SK-N-MC (cell line): ENCODE data around the gene TLK2.

ENCODE experiments used
- DNase-seq: peaks from one replicate; pipeline ENCODE4 v3.0.0-alpha.2; 2011; ENCODE audit warnings: low read depth, low spot score
- H3K27ac ChIP-seq: fragments of 200-600 bp; sonication (generic); 2 replicates; pipeline ENCODE4 v1.5.1; 2016; ENCODE audit warnings: mixed run types
- H3K36me3 ChIP-seq: fragments of 200-600 bp; sonication (generic); 2 replicates; pipeline ENCODE4 v1.6.1; 2017; ENCODE audit warnings: antibody characterized with exemption, low read length, mixed read lengths; ENCODE audit not compliant: insufficient read depth
- H3K4me3 ChIP-seq: fragments of 200-600 bp; sonication (generic); 2 replicates; pipeline ENCODE4 v1.5.1; 2016
- H3K9ac ChIP-seq: fragments of 200-600 bp; sonication (generic); 2 replicates; pipeline ENCODE4 v1.8.0; 2017; ENCODE audit warnings: mixed run types, mixed read lengths; ENCODE audit not compliant: insufficient read length
- H3K9me3 ChIP-seq: fragments of 200-600 bp; sonication (generic); 2 replicates; pipeline ENCODE4 v1.6.1; 2017; ENCODE audit warnings: low read depth, mild to moderate bottlenecking, antibody characterized with exemption, low read length, moderate library complexity, mixed read lengths
- EZH2 ChIP-seq: fragments of 200-600 bp; sonication (generic); IDR thresholded peaks from one replicate; pipeline ENCODE4 v1.6.1; 2017; ENCODE audit warnings: antibody characterized with exemption
- FOXP2 ChIP-seq: optimal IDR thresholded peaks from 2 replicates; pipeline ENCODE3; 2011; ENCODE audit warnings: mild to moderate bottlenecking, moderate library complexity; ENCODE audit not compliant: insufficient read depth; ENCODE audit errors: extremely low read length, control extremely low read depth
- POLR2AphosphoS5 ChIP-seq: IDR thresholded peaks from 2 replicates; pipeline ENCODE4 v1.6.1; 2012; ENCODE audit warnings: mild to moderate bottlenecking, low read depth, low read length, borderline replicate concordance

TLK2 gene

GRCh38 chr17:62658136-62658920 is 179.7 kb downstream of the TLK2 start:
- no peaks in the 10 kb centered on the region for H3K9me3 ChIP-seq
- TF ChIP-seq EZH2 (no peak), POLR2AphosphoS5 (no peak), FOXP2 (no peak)
- H3K36me3 ChIP-seq: no peaks in the 10 kb centered on the region; the same call in 1 of the 2 replicates
- H3K9ac ChIP-seq: no peak overlapping the region
- DNase-seq: no peak
- H3K27ac ChIP-seq: no peak overlapping the region
- H3K4me3 ChIP-seq: no peak overlapping the region

GRCh38 chr17:62660629-62661118 is 182.0 kb downstream of the TLK2 start:
- TF ChIP-seq POLR2AphosphoS5 (no peak), EZH2 (no peak), FOXP2 (no peak)
- no peaks in the 10 kb centered on the region for H3K9me3 ChIP-seq
- H3K27ac ChIP-seq: no peak overlapping the region
- peaks cover 3% of the 10 kb centered on the region; the same call in 1 of the 2 replicates for H3K36me3 ChIP-seq
- no peak overlapping the region for H3K4me3 ChIP-seq
- DNase-seq: no peak
- no peak overlapping the region for H3K9ac ChIP-seq

- Histone ChIP-seq H3K9ac (no peak overlapping the region), H3K9me3 (no peaks in the 10 kb centered on the region), H3K27ac (no peak overlapping the region), H3K36me3 (peaks cover 3% of the 10 kb centered on the region; the same call in 1 of the 2 replicates), H3K4me3 (no peak overlapping the region)
- DNase-seq: no peak
- TF ChIP-seq EZH2 (no peak), POLR2AphosphoS5 (no peak), FOXP2 (no peak)
Measured at GRCh38 chr17:62661337-62661736, 182.7 kb downstream of the TLK2 start.

GRCh38 chr17:62662855-62663254 is 184.2 kb downstream of the TLK2 start:
- Histone ChIP-seq H3K9me3 (no peaks in the 10 kb centered on the region), H3K4me3 (no peak overlapping the region), H3K9ac (no peak overlapping the region), H3K36me3 (peaks cover 3% of the 10 kb centered on the region; the same call in 1 of the 2 replicates), H3K27ac (no peak overlapping the region)
- TF ChIP-seq EZH2: no peak
- TF ChIP-seq FOXP2: no peak
- TF ChIP-seq POLR2AphosphoS5: no peak
- DNase-seq: no peak
